HG02938 (cell line): ENCODE data around the gene RBMS3.
"Not testable (repeated sequence)": the region's sequence is repeated elsewhere in the genome, so short reads cannot be mapped to it uniquely, and the experiment has no call there.

ENCODE experiments used
- ATAC-seq: cut with Tn5 transposase; IDR thresholded peaks from one replicate; pipeline ENCODE4 v1.9.1; 2021; ENCODE audit warnings: mild to moderate bottlenecking, moderate library complexity; ENCODE audit not compliant: unreplicated experiment

RBMS3 gene

GRCh38 chr3:29759411-29760225 lies 478.7 kb downstream of the RBMS3 start:
- ATAC-seq, result no peak

GRCh38 chr3:29760226-29760685 lies 479.4 kb downstream of the RBMS3 start:
- no peak for ATAC-seq

DNA sequence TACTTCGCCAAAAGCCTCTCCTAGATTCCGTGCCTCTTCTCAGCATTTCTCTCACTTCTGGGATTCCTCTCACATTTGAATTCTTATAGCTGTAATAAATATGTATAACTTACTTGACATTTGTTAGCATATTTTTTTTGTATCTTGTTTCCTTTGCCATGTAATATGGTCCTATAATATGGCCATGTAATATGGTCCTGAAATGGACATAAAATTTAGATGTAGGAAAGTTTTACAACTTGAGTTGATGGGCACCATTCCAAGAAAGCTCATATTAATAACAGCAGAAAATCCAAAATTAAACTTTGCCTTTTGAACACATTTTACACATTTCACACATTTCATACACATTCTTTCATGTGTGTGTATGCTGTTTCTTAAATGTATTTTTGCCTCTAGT lies 480.6 kb downstream of the RBMS3 start:
- no peak for ATAC-seq

DNA sequence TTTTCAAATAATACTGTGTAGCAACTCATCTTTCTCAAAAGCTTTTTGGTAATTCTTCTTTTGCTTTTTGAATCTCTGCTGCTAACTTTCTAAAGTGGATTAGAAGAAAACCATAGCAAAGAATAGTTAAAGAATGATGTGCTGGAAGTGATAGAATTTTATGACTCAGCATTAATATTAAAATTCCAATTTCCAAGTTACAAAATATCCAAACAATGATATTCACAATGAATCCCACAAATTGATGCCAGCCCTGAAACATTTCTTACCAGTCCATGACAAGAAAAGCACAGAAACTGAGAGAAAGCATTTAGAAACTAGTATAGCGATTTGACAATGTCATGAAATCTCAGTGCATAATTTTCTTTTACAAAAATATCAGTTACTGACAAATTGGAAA lies 482.2 kb downstream of the RBMS3 start:
- ATAC-seq, result no peak

GRCh38 chr3:29764041-29764440 lies 483.2 kb downstream of the RBMS3 start:
- no peak for ATAC-seq

GRCh38 chr3:29764603-29765254 lies 483.9 kb downstream of the RBMS3 start:
- ATAC-seq, result no peak

DNA sequence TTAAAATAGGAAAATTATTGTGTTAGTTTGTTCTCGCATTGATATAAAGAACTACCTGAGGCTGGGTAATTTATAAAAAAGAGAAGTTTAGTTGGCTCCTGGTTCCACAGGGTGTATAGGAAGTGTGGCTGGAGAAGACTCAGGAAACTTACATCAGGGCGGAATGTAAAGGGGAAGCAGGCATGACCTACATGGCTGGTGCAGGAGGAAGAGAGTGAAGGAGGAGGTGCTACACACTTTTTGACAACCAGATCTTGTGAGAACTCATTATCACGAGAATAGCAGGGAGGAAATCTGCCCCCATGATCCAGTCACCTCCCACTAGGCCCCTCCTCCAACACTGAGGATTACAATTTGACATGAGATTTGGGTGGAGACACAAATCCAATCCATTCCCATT lies 490.7 kb downstream of the RBMS3 start:
- no peak for ATAC-seq

DNA sequence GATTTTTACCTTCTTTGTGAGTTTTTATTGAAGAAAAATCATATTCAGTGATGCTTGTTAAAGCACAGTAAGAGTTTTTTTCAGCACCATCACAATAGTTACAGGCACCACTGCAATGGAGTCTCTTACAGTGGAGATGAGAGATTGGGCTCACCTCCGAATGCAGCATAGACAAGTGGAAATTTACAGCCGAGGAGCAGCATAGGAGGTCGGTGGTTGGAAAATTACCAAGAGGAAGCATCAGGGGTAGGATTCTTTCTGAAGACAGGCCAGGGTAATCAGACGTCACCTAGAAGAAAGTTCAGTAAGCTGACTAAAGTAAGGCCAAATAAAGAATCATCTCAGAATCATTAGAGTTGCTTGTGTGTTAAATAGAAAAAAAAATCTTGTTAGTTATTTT lies 491.6 kb downstream of the RBMS3 start:
- no peak for ATAC-seq

DNA sequence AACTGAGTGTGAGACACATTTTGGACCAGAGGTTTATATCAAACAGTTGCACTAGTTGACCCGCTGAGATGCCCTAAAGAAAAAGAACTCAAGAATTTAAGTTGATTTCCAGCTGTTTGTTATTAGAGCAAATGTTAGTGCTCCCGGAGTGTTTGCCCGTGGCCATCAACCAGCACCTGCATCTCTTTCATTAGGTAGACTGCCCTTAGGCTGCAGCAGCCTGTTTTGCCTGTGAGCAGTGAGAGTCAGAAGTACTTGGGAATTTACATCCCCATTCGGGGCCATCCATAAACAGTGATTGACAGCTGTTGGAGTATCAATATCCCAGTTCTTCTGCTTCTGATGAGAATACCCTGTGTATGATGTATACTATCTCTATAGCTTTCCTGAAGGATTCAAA lies 492.6 kb downstream of the RBMS3 start:
- ATAC-seq, result no peak

- ATAC-seq, result no peak
These were observed 494.5 kb downstream of the RBMS3 start for GRCh38 chr3:29775340-29775739.

DNA sequence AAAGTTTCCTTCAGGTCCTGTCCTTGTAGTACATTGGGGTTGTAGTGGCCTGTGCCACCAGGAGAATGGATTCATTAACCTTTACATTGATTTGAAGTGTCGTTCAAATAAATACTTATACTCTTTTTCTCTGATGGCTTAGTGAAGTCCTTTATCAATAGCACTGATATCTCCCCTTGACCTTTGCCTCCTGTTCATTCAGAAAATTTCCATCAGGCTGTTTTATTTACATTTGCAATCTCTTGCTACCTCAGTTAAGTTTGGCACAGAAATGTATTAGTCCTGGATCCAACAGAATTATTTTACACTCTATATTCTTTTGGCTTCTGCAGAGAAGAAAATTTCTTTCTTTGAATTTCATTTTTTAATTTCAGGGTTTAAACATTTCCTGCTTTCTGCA lies 497.0 kb downstream of the RBMS3 start:
- no peak for ATAC-seq

GRCh38 chr3:29789686-29790085 lies 508.8 kb downstream of the RBMS3 start:
- ATAC-seq, result no peak

GRCh38 chr3:29796808-29797207 lies 515.9 kb downstream of the RBMS3 start:
- ATAC-seq, result no peak

DNA sequence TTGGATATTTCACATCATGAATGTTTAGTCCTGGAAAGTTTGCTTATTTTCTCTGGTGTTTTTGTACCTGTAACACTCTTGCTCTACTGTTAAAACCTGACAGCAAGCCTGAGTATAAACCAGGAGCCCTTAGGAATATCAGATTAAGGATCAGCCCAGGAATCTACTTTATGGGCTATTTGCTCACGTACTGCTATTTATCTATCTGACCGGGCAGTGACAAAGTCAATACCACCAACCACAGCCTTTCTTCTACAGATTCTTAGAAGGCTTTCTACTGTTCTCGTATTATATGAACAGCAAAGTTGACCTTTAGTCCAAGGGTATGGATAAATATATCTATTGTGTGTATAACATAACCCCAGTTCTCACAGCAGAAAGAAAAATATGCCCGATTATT lies 521.2 kb downstream of the RBMS3 start:
- no peak for ATAC-seq

- no peak for ATAC-seq
These were observed 523.2 kb downstream of the RBMS3 start for GRCh38 chr3:29804044-29804443.

DNA sequence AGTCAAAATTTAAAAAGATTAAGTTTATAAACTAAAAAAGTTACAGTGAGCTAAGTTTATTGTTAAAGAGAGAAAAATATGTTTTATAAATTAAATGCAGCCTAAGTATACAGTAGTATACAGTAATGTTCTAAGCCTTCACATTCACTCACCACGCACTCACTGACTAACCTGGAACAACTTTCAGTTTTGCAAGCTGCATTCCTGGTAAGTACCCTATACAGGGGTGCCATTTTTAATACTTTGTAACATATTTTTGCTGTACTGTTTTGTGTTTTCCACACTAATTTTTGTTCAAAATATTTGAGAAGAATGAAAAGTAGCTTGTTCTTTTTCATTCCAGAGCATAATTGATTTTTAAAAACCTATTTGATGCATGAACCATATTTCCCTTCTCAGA lies 524.9 kb downstream of the RBMS3 start:
- no peak for ATAC-seq

DNA sequence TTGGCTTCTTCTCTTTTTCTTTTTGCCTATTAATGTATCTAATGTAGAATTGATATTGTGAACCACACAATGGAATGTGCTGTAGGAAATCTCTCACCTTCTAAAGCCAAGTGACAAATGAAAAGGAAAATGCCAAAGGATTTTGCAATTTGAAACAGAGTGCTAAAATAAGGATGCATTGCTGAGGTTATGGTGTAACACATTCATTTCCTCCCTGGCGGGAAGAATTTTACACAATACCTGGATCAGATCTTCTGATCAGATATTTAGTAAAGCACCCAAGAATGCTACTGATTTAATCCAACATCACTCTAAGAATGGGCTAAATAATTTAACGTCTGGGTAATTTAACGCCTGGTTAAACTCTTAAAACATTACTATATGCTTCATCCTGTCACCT lies 527.5 kb downstream of the RBMS3 start:
- not testable (repeated sequence) for ATAC-seq

- ATAC-seq, result no peak
These were observed 541.2 kb downstream of the RBMS3 start for GRCh38 chr3:29822071-29822470.

GRCh38 chr3:29823233-29823632 lies 542.4 kb downstream of the RBMS3 start:
- no peak for ATAC-seq

GRCh38 chr3:29826712-29827111 lies 545.8 kb downstream of the RBMS3 start:
- ATAC-seq, result no peak

DNA sequence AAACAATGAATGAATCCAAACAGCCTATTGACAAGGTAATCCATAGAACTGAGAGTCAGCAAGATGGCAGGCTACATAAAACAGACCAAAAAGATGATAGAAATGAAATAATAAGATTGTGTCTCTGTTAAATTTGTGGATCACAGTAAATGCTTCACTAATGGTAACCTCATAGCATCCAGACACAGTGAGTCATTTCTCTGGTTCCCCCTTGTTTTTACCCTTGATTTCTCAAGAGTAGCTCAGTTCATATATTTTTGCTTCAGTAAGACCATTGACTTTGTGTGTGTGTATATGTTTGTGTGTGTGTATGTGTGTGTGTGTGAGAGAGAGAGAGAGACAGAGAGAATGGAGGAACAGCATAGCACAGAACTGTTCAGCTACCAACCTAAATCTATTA lies 546.9 kb downstream of the RBMS3 start:
- no peak for ATAC-seq

DNA sequence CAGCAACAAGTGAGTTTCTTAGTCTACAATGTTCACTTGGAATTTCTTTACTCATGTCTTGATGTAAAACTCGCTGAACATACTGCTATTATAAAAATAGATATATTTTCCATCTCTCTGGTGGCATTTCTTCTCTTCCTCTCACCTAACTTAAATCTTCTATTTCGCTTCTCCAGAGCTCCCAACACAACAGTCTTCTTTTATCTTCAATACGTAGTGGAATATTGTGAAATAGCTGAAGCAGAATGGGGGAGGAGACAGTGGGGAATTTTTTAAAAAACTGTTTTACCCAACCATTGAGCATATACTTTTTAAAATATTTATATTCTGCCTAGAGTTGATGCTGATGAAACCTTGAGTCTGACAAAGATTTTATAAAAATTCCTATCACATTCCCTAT lies 548.5 kb downstream of the RBMS3 start:
- ATAC-seq, result no peak
